ENCODE data around the gene HS6ST2.
"Not testable (repeated sequence)": the region's sequence is repeated elsewhere in the genome, so short reads cannot be mapped to it uniquely, and the experiment has no call there.

HS6ST2 gene

DNA sequence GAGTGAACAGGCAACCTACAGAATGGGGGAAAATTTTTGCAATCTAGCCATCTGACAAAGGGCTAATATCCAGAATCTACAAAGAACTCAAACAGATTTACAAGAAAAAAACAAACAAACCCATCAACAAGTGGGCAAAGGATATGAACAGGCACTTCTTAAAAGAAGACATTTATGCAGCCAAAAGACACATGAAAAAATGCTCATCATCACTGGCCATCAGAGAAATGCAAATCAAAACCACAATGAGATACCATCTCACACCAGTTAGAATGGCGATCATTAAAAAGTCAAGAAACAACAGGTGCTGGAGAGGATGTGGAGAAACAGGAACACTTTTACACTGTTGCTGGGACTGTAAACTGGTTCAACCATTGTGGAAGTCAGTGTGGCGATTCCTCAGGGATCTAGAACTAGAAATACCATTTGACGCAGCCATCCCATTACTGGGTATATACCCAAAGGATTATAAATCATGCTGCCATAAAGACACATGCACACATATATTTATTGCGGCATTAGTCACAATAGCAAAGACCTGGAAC lies 13.3 kb downstream of the HS6ST2 start:
- not testable (repeated sequence) for DNase-seq

DNA sequence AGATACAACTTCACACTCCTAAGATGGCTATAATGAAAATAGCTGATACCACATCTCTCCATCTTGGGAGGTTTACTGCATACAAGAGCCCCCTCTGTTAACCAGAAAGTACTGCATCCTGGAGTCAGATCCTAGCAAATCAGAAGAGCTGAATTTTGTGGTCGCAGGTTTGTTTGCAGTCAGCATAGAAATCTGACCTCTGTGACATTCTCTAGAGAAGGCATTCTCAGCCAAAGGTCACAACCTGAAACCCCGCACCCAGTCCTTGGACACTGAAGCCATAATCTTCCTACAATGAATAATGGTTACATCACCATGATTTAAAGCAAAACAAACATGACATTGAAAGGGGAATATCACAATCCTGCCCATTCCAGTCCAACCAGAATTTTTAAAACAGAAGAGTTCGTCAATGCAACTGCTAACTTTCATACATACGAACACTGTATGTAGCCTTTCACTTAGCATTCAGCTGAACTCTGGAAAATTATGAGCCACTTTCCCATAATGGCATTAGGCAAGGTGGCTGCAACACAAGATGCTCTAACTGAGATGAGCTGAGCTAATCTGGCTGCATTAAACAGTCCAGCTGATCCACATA lies 17.6 kb downstream of the HS6ST2 start:
- DNase-seq: no peak

DNA sequence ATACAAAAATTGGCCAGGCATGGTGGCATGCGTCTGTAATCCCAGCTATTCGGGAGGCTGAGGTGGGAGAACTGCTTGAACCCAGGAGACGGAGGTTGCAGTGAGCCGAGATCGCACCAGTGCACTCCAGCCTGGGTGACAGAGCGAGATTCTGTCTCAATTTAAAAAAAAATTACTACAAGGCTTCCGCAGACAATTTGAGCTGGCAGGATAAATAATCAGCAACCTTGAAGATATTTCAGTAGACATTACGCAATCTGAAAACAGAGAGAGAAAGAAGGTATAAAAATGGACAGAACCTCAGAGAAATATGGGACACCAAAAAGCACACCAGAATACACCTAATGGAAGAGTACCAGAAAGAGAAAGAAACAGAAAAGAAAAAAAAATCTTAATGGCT lies 25.3 kb downstream of the HS6ST2 start:
- DNase-seq: no peak

DNA sequence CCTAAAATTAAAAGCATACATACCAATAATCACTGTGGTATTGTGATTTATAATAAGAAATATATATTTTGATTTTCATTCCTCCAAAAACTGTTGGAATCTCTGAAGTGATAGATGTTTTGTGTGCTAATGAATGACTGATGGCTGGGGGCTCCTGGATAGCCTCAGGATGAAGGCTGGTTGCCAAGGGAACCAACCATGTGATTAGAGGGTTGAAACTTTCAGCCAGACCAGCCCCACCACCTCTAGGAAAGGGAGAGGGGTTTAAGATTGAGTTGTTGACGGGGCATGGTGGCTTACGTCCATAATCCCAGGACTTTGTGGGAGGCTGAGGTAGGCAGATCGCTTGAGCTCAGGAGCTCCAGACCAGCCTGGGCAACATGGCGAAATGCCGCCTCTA lies 34.0 kb downstream of the HS6ST2 start:
- no peak for DNase-seq

DNA sequence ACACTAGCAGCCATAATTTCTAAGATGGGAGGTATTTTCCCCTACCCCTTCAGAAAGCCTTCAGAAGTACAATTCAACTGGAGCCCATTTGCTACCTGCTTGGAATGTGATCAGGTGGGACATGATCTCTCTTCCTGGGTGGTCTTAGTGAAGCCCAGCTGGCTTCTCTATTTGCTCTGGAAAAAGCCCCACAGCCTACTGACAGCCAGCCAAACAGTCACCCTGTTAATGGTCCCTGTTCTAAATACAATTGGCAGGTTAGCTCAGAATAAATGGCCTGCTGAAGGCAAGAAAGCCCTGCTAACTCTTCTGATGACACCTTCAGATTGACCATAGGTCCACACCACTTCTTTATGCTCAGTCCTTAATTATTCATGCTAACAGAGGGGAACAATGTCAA lies 39.9 kb downstream of the HS6ST2 start:
- DNase-seq: no peak

DNA sequence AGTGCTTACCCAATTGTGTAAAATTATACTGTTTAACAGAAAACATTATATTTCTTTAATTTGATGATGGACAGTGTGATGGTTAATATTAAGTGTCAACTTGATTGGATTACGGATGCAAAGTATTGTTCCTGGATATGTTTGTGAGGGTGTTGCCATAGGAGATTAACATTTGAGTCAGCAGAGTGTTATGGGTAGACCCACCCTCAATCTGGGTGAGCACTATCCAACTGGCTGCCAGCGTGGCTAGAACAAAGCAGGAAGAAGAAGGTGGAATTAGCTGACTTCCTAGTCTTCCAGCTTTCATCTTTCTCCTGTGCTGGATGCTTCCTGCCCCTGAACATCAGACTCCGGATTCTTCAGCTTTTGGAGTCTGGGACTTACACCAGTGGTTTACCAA lies 42.1 kb downstream of the HS6ST2 start:
- no peak for DNase-seq

DNA sequence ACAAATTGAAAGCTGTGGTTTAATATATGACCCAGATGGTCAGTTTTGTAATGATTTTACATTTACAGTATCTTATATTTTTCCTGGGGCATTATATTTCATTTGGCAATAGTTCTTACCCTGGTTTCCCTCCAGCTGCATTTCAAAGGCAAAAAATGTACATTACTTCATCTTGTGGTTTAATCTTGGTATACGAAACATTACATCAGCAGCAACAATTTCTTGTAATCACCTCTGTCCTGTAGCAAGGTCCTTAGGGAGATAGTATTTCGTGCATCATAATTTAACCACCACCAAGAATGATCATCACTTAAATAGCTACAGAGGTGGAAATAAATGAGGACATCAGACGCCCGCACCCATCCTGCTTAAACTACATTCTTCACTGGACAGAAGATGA lies 48.8 kb downstream of the HS6ST2 start:
- DNase-seq: no peak

DNA sequence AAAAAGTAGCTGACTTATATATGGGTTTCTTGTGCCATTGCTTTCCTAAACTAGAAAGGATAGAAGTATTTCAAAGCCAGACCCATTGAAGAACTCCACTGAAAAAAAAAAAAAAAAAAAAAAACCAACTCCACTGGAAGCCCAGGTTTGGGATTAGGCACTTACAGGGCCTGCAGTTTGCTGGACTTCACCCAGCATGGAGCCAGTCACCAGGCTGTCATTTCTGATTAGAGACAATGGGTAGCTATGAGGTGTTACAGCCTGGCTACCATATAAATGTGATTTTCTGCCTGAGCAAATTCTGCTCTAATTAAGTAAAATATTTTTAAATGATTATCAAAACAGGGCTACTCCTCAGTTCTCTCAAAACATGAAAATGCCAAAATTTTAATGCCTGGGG lies 49.5 kb downstream of the HS6ST2 start:
- DNase-seq: no peak

DNA sequence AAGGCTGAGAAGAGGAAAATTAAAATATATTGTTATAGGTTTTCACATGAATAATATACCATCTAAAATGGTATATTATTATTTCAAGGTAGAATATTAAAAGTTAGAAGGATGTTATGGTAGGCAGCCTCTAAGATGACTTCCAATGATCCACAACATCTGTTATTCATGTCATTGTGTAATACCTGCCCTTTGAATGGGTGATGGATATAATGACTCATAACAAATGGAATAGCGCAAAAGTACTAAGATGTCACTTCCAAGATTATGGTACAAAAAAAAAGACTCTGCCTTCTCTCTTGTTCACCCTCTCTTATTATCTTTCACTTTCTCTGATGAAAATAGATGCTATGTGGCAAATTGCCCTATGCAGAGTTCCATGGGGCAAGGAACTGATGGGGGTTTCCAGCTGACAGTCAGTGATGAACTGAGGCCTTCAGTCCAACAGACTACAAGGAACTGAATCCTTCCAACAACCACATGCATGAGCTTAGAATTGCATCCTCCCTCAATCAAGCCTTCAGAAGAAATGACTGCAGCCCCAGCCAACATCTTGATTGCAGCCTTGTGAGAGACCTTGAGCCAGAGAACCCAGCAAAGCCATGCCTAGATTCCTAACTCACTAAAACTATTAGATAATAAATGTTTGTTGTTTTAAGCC lies 57.7 kb downstream of the HS6ST2 start:
- no peak for DNase-seq

DNA sequence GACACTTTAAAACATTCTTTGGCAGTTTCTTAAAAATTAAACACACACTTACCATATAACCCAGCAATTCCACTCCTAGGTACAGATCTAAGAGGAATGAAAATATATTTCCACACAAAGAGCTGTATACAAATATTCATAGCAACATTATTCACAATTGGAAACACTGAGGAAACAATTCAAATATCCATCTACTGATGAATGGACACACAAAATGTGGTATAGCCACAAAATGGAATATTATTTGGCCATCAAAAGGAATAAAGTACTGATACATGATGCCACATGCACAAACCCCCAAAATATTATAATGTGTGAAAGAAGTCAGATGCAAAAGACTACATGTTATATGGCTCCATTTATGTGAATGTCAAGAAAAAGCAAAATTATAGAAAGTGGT lies 70.9 kb downstream of the HS6ST2 start:
- no peak for DNase-seq

DNA sequence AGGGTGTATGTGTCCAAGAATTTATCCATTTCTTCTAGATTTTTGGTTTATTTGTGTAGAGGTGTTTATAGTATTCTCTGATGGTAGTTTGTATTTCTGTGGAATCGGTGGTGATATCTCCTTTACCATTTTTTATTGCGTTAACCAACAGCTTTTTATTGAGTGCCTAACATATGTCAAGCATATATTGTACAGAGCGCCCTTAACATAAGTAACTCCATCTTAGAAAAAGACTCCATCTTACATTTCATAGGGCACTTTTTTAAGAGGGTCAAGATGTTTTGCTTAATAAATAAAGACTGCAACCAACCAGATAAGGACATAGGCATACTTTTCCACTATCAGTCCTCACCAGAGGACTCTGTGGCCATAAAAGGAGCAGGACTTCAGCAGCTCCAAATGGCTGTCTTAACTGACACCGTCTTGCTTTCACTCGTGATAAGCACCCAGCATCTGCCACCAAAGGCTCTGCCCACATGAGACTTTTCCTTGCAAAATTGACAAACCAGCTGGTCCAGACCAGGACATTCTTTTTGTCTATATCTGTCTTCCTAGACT lies 75.0 kb downstream of the HS6ST2 start:
- no peak for DNase-seq

DNA sequence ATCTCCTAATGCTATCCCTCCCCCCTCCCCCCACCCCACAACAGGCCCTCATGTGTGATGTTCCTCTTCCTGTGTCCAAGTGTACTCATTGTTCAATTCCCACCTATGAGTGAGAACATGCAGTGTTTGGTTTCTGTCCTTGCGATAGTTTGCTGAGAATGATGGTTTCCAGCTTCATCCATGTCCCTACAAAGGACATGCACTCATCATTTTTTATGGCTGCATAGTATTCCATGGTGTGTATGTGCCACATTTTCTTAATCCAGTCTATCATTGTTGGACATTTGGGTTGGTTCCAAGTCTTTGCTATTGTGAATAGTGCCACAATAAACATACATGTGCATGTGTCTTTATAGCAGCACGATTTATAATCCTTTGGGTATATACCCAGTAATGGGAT lies 77.7 kb downstream of the HS6ST2 start:
- not testable (repeated sequence) for DNase-seq

DNA sequence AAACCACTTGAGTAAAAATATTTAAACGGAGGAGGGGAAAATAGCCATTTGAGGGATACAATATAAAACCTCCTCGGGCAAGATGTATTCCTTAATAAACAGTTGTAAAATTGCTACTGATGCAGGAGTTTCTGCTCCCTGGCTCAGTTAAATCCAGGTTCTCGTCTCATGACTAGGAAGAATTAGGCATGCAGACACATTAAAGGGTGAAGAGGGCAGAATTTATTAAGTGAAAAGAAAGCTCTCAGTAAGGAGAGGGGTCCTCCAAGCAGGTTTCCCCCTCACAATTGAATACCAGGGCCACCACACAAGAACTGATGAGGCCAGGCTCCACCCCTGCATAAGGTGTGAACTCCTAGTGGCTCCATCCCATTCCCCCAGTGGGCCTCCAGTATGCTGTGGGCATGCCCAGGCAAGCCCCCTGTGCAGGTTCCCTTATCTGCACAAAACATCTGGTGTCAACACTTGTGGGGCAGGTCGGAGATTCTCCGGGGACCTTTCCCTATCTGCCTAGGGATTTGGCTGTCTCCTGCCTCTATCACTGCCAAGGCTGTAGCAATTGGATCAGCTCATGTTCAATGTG lies 80.4 kb downstream of the HS6ST2 start:
- no peak for DNase-seq

DNA sequence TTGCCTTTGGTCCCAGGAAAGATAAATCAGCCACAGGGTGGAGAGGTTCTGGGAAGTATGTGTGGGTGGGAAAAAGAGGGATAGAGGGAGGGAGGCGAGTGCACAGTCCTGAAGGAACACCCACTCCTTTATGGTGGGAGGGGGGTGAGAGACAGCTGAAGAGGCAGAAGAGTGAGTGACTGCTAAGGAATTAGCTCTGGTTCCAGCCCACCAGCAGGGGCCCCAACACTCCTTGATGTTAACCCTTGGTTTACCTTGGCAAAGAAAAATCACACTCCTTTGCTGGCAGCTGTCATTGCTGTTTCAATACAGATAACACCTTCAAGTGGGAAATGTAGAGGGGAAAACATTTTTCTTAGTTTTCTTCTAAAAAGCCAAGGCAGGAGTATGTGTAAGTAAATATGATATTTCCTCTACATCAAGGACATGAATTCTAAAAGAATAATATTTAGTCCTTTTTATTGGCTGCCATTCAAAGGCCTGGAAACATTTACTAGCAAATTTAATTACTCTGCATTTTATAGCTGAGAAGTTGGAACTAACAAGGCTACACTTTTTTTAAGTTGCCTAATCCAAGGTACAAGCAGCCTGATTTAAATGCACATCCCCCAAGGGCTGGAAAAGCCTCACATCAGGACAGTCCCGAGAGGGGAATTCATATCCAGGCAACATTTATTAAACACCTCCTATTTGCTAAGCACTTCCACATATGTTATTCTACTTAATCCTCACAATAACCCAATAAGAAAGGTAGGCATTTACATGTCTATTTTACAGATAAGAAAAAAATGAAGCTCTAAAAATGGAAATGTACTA lies 81.7 kb downstream of the HS6ST2 start:
- no peak for DNase-seq

DNA sequence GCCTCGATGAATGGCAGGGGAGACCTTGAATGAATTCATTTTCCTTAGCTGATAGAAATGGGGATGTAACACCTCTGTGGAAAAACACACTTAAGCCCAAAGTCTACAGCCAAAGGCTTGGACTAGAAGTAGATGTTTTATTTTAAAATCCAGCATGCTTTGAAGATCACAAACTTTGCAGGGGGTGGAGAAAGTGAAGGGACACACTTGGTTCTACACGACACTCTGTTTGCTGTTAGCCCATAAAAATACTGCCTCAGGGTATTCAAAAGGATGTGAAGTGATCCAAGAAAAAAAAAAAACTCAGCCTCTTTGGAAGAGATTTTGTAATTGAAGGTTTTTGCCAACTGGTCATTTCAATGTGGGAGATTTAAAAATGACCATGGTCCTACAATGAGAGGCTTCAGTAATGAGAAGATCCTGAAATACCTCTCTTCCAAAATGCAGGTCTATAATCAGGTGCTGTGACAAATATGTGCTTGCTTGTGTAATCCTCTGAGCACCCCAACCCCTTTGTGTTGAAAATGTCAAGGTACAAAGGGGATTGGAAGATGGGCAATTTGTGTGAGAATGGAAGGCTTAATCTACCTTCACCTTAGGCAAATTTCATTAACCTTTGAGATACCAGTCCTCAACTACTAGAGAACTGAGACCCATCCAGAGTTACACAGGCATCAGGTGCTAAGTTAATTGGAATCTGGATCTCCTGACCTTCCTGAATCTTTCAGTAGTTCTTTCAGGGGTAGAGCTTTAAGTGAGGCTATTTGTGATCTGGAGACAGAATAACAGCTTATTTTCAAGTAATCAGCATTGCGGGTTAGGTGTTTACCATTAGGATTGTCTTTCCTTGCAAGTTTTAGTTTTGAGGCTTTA lies 82.5 kb downstream of the HS6ST2 start:
- DNase-seq: no peak

DNA sequence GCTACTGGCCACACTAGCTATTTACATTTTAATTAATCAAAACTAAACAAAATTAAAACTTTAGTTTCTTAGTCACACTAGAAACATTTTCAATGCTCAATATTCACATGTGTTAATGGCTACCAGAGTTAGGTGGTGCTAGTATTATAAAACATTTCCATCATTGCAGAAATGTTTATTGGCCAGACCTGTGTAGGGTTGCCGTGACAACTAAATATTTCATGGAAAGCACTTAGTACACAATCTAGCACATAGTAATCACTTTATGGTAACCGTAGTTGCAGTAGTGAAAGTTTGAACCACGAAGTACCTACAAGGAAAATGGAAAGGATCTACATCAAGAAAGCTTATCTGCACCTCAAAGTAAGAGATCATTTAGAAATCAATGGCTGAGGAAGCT lies 95.9 kb downstream of the HS6ST2 start:
- no peak for DNase-seq

DNA sequence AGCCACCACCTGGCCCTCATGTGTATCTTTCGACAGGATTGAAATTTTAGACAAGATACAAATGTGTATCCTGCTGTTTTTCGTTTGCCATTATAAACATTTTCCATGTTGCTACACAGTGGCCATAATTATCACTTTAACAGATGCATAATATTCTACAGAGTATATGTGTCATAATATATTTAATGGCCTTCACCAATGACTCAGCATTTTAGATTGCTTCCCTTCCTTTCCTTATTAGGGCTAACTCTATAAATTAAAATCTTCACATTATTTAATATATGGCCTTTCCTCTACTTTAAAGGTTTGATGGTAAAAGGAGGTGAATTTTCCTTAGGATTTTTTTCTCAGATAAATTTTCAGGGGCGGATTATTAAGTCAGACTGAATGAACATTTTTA lies 97.4 kb downstream of the HS6ST2 start:
- no peak for DNase-seq

DNA sequence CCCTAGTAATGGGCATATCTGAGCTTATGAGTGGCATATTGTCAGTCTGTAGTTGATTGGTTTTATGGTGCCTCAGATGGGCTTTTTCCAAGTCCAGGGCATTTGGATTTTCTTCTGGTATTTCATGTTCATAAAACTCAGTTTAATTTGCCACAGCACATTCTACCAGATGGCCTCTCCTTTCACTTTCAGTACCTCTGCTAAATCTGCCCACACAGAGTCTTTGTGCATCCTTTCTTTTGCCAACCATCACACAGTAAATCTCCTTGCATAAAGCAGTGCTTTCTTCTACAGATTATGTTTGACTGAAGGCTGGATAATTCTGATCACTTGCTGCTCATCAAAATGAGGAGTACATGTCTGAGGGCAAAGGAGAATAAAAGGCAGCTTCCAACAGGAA lies 98.2 kb downstream of the HS6ST2 start:
- DNase-seq: no peak

DNA sequence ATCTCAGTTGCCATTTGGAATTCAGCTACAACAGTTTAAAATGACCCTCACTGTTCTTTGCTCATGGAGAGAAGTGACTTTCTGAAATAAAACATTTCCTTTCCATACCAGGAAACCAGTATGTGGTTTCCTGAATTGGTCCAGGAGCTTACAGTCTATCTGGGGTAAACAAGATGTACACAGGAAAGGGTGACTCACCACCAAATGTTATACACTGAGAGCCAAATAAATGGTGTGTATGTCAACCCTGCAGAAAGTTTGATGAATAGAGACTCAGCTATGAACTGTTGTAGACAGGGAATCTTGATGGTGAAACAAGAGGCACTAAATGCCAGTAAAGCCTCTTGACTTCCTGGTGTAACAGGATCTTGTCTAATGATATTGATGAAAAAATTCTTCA lies 100.4 kb downstream of the HS6ST2 start:
- no peak for DNase-seq

DNA sequence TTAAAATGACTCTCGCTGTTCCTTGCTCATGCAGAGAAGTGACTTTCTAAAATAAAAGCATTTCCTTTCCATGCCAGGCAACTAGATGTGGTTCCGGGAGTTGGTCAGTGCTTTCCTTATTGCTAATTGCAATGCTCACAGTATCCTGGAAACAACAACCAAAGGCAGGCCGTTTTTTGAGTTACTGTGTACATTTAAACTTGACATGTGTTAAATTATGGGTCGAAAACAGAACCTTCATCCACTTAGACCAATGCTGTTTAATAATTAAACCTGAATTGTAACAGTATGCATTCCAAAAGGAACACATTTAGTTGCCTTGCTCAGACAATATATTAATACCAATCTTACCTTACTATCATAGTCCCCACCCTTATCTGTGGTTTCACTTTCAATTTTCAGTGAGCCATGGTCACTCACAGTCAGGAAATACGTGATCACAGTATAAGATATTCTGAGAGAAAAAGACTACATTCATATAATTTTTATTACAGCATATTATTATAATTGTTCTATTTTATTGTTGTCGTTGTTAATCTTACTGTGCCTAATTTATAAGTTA lies 102.6 kb downstream of the HS6ST2 start:
- no peak for DNase-seq

Data from amygdala (tissue), 56 donors.